A673 (cell line): Measurements from ENCODE around the gene FNTB. TPM values are rescaled to one million over a fixed set of nuclear protein-coding genes. Genes with fewer than 3 reads are reported as not detected.

Experiments used
- BruUV-seq: library from RNA; stranded (reverse); fragments of 400-500 nt; replicated peaks from 2 replicates; lab custom pipeline; 2021; lab: Mats Ljungman, UMichigan
- CTCF ChIA-PET: fragments of 300-600 bp; sonication (Branson Sonifier 250); formaldehyde crosslinking; loops from one replicate; lab custom pipeline; 2022; ENCODE audit warnings: antibody characterized with exemption; lab: Charles Lee
- POLR2A ChIA-PET: fragments of 300-600 bp; sonication (Branson Sonifier 250); formaldehyde crosslinking; loops from one replicate; lab custom pipeline; 2022; ENCODE audit warnings: antibody characterized with exemption; ENCODE audit not compliant: low non-redundant PET; lab: Charles Lee
- DNase-seq: peaks from one replicate; pipeline ENCODE4 v3.0.0-alpha.2; 2015; ENCODE audit warnings: low spot score
- H3K27ac ChIP-seq: fragments of 200-600 bp; sonication (generic); 2 replicates; pipeline ENCODE4 v1.5.1; 2016; ENCODE audit warnings: mixed run types, low read depth, mild to moderate bottlenecking, mixed read lengths, antibody characterized with exemption, low read length; ENCODE audit not compliant: poor library complexity, severe bottlenecking
- H3K27me3 ChIP-seq: fragments of 200-600 bp; sonication (generic); replicated peaks from 2 replicates; pipeline ENCODE4 v1.6.1; 2017; ENCODE audit warnings: mixed run types, low read depth, mild to moderate bottlenecking, mixed read lengths, antibody characterized with exemption, low read length; ENCODE audit not compliant: insufficient read depth, poor library complexity
- H3K36me3 ChIP-seq: fragments of 200-600 bp; sonication (generic); 2 replicates; pipeline ENCODE4 v1.6.1; 2016; ENCODE audit warnings: mixed run types, mild to moderate bottlenecking, mixed read lengths, antibody characterized with exemption, low read length; ENCODE audit not compliant: insufficient read depth, poor library complexity, severe bottlenecking
- H3K4me1 ChIP-seq: fragments of 200-600 bp; sonication (generic); 2 replicates; pipeline ENCODE4 v1.6.1; 2017; ENCODE audit warnings: mixed run types, mild to moderate bottlenecking, mixed read lengths, antibody characterized with exemption, low read length; ENCODE audit not compliant: insufficient read depth, poor library complexity, severe bottlenecking
- H3K4me3 ChIP-seq: fragments of 200-600 bp; sonication (generic); 2 replicates; pipeline ENCODE4 v1.5.1; 2016; ENCODE audit warnings: low read depth, mixed run types, mild to moderate bottlenecking, mixed read lengths, low read length; ENCODE audit not compliant: poor library complexity, severe bottlenecking
- H3K9me3 ChIP-seq: fragments of 200-600 bp; sonication (generic); 2 replicates; pipeline ENCODE4 v1.6.1; 2016; ENCODE audit warnings: mixed run types, low read depth, mild to moderate bottlenecking, mixed read lengths, antibody characterized with exemption, low read length; ENCODE audit not compliant: poor library complexity, severe bottlenecking
- CTCF ChIP-seq: fragments of 300-800, 200-600 bp; sonication (generic); conservative IDR thresholded peaks from 2 replicates; pipeline ENCODE4 v1.5.1; 2017; ENCODE audit warnings: low read depth, mild to moderate bottlenecking, antibody characterized with exemption, low read length, moderate library complexity, mixed read lengths
- EZH2 ChIP-seq: fragments of 200-600 bp; sonication (generic); IDR thresholded peaks from 2 replicates; pipeline ENCODE4 v1.6.1; 2017; ENCODE audit warnings: borderline replicate concordance, low read depth, mild to moderate bottlenecking, mixed read lengths, antibody characterized with exemption, low read length; ENCODE audit not compliant: poor library complexity, severe bottlenecking
- intact Hi-C: fragments of 100-400 bp; cut with micrococcal nuclease; formaldehyde crosslinking; loops from one replicate; pipeline ENCODE4 v1.10.0; 2022; ENCODE audit not compliant: unreplicated experiment
- total RNA-seq: library from RNA; stranded (reverse); gene quantifications from 2 replicates; pipeline ENCODE4 v1.2.3, GENCODE V29; 2021

The FNTB gene
- total RNA-seq, 1 experiment from 2014 or later = 24.0 TPM

GRCh38 chr14:65042296-65042695, 55.6 kb downstream of the FNTB start:
- intact Hi-C loops = no loop called here
- no peak overlapping the region for H3K4me3 ChIP-seq
- H3K4me1 ChIP-seq = peaks cover 3% of the 10 kb centered on the region
- no peaks in the 10 kb centered on the region for H3K27me3 ChIP-seq
- no peaks in the 10 kb centered on the region for H3K9me3 ChIP-seq
- POLR2A ChIA-PET = no interaction called here
- BruUV-seq = no TSS peak
- CTCF ChIA-PET = no interaction called here
- DNase-seq = no peak
- TF ChIP-seq CTCF (no peak), EZH2 (no peak)
- peaks cover 11% of the 10 kb centered on the region for H3K36me3 ChIP-seq
- no peak overlapping the region for H3K27ac ChIP-seq

- CTCF ChIA-PET = no interaction called here
- H3K9me3 ChIP-seq = no peaks in the 10 kb centered on the region
- TF ChIP-seq EZH2 = no peak
- TF ChIP-seq CTCF = no peak
These were observed 56.2 kb downstream of the FNTB start for GRCh38 chr14:65042731-65043372.

GRCh38 chr14:65043893-65044595, 57.3 kb downstream of the FNTB start:
- Histone ChIP-seq H3K27me3 (no peaks in the 10 kb centered on the region), H3K9me3 (no peaks in the 10 kb centered on the region), H3K36me3 (peaks cover 14% of the 10 kb centered on the region), H3K27ac (no peak overlapping the region), H3K4me1 (peaks cover 6% of the 10 kb centered on the region), H3K4me3 (no peak overlapping the region)
- ChIA-PET CTCF (no interaction called here), POLR2A (interaction anchor here (0.7 kb wide), 1 partner anchor 465 kb away, joined by 12 read pairs; no protein-coding TSS in a partner anchor)
- no peak for TF ChIP-seq EZH2
- no peak for TF ChIP-seq CTCF
- no peak for DNase-seq
- intact Hi-C loops = no loop called here
- no TSS peak for BruUV-seq

More at GRCh38 chr14:65042731-65043372, 56.2 kb downstream of the FNTB start:
- Histone ChIP-seq H3K27me3 (no peaks in the 10 kb centered on the region), H3K36me3 (peaks cover 11% of the 10 kb centered on the region), H3K27ac (no peak overlapping the region), H3K4me3 (no peak overlapping the region), H3K4me1 (peaks cover 6% of the 10 kb centered on the region)
- POLR2A ChIA-PET = interaction anchor here (0.7 kb wide), 1 partner anchor 466 kb away, joined by 12 read pairs; no protein-coding TSS in a partner anchor
- no peak for DNase-seq
- intact Hi-C loops = no loop called here
- BruUV-seq = no TSS peak
